ENCODE data around the gene FAM186B. TPM values are rescaled to one million over a fixed set of nuclear protein-coding genes. Genes with fewer than 3 reads are reported as not detected.

Gene FAM186B
- polyA plus RNA-seq, 3 donors, result not detected

- Mint-ChIP-seq H3K4me3 (no peak overlapping the region), H3K9me3 (no peaks in the 10 kb centered on the region), H3K27ac (no peak overlapping the region), H3K27me3 (ENCODE audit: low read depth in 3 of 3) (peaks cover 1 to 7% (median 2%) of the 10 kb centered on the region in 3 donors), H3K36me3 (peaks cover 57 to 67% of the 10 kb centered on the region in 2 donors), H3K4me1 (no peaks in the 10 kb centered on the region)
- no peaks in the 10 kb centered on the region for H3K79me2 ChIP-seq (ENCODE audit: insufficient read depth, low read length)
- intact Hi-C loops (cut with micrococcal nuclease), result no loop called here
- peaks cover 67 to 74% of the 10 kb centered on the region in 2 donors for H3K36me3 ChIP-seq (replicated peaks in 1 of 2; ENCODE audit: control insufficient read depth in 1 of 2, insufficient read depth in 2 of 2, low read length in 2 of 2)
- WGBS (ENCODE audit: insufficient coverage), result 90% methylated on average over 5 of the region's 7 CpGs
- no peak for TF ChIP-seq CTCF (IDR thresholded peaks at IDR 0.05)
- no peak overlapping the region for H3K27ac ChIP-seq (ENCODE audit: low read depth in 1 of 2, low read length in 2 of 2)
- H3K27me3 ChIP-seq (ENCODE audit: control insufficient read depth in 2 of 2, insufficient read depth in 2 of 2, low read length in 2 of 2), result peaks cover 0 to 3% of the 10 kb centered on the region in 2 donors
- no peaks in the 10 kb centered on the region for H4K20me1 ChIP-seq (ENCODE audit: insufficient read depth, low read length)
- H3K9ac ChIP-seq (ENCODE audit: insufficient read depth, low read length, poor library complexity, severe bottlenecking), result no peak overlapping the region
- no peak overlapping the region for H3K4me3 ChIP-seq (replicated peaks in 1 of 3; ENCODE audit: low read depth in 2 of 3, low read length in 3 of 3)
- no peak for DNase-seq
- no peaks in the 10 kb centered on the region for H3K9me3 ChIP-seq (replicated peaks in 1 of 2; ENCODE audit: control insufficient read depth in 1 of 2, insufficient read depth in 1 of 2, low read length in 2 of 2)
- H3K4me2 ChIP-seq (replicated peaks; ENCODE audit: extremely low read depth, low read length, poor library complexity, severe bottlenecking), result no peak overlapping the region
- H2AFZ ChIP-seq (ENCODE audit: insufficient read depth, low read depth, low read length, poor library complexity, severe bottlenecking), result no peak overlapping the region
- H3K4me1 ChIP-seq (ENCODE audit: control insufficient read depth in 1 of 2, insufficient read depth in 2 of 2, low read length in 2 of 2), result no peaks in the 10 kb centered on the region
Observed at GRCh38 chr12:49557917-49558215, 47.6 kb downstream of the FAM186B start.

- Histone ChIP-seq H3K4me1 (ENCODE audit: control insufficient read depth in 1 of 2, insufficient read depth in 2 of 2, low read length in 2 of 2) (no peaks in the 10 kb centered on the region), H3K9ac (ENCODE audit: insufficient read depth, low read length, poor library complexity, severe bottlenecking) (no peak overlapping the region), H2AFZ (ENCODE audit: insufficient read depth, low read depth, low read length, poor library complexity, severe bottlenecking) (no peak overlapping the region), H3K36me3 (replicated peaks in 1 of 2; ENCODE audit: control insufficient read depth in 1 of 2, insufficient read depth in 2 of 2, low read length in 2 of 2) (peaks cover 61 to 69% of the 10 kb centered on the region in 2 donors), H3K27me3 (ENCODE audit: control insufficient read depth in 2 of 2, insufficient read depth in 2 of 2, low read length in 2 of 2) (peaks cover 0 to 3% of the 10 kb centered on the region in 2 donors), H3K4me3 (replicated peaks in 1 of 3; ENCODE audit: low read depth in 2 of 3, low read length in 3 of 3) (no peak overlapping the region), H4K20me1 (ENCODE audit: insufficient read depth, low read length) (no peaks in the 10 kb centered on the region), H3K79me2 (ENCODE audit: insufficient read depth, low read length) (no peaks in the 10 kb centered on the region), H3K9me3 (replicated peaks in 1 of 2; ENCODE audit: control insufficient read depth in 1 of 2, insufficient read depth in 1 of 2, low read length in 2 of 2) (no peaks in the 10 kb centered on the region), H3K27ac (ENCODE audit: low read depth in 1 of 2, low read length in 2 of 2) (no peak overlapping the region), H3K4me2 (replicated peaks; ENCODE audit: extremely low read depth, low read length, poor library complexity, severe bottlenecking) (no peak overlapping the region)
- intact Hi-C loops (cut with micrococcal nuclease), result no loop called here
- TF ChIP-seq CTCF (IDR thresholded peaks at IDR 0.05), result no peak
- Mint-ChIP-seq H3K9me3 (no peaks in the 10 kb centered on the region), H3K4me3 (no peak overlapping the region), H3K27me3 (ENCODE audit: low read depth in 3 of 3) (peaks cover 3 to 7% (median 5%) of the 10 kb centered on the region in 3 donors), H3K4me1 (peaks cover under 1% of the 10 kb centered on the region), H3K36me3 (peaks cover 52 to 62% of the 10 kb centered on the region in 2 donors), H3K27ac (no peak overlapping the region)
- WGBS (ENCODE audit: insufficient coverage), result 93% methylated on average over 13 of the region's 18 CpGs
- DNase-seq, result no peak
Observed at GRCh38 chr12:49557187-49557916, 48.1 kb downstream of the FAM186B start.

Measured in CD14-positive monocyte (primary cell).